ENCODE measurements around the gene C2CD4A. TPM values are rescaled to one million over a fixed set of nuclear protein-coding genes. Genes with fewer than 3 reads are reported as not detected.

Gene C2CD4A
- total RNA-seq, 1 donor, result not detected

DNA sequence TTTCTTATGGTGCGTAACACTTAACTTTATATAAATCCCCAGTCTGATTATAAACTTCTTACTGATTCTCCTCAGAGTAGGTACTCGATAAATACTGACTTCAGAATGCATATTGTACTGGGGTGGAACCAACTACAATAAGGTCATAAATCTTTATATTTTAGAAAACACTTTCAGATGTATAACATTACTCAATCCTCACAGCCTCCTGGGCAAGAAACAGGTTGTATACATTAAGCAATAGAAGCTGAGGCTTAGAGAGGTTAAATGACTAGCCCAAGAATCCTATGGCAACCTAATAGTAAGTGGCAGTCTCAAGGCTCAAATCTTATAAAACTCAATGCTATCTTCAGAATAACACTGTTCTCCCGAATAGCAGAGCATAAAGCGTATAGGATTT is 15.6 kb upstream of the C2CD4A start:
- Histone ChIP-seq H3K4me1 (ENCODE audit: insufficient read depth, low read length) (no peaks in the 10 kb centered on the region), H3K4me2 (ENCODE audit: insufficient read depth, low read length) (no peak overlapping the region), H3K79me2 (ENCODE audit: insufficient read depth, low read length) (peaks cover 72% of the 10 kb centered on the region), H3K36me3 (ENCODE audit: insufficient read depth, low read length) (no peaks in the 10 kb centered on the region), H3K27me3 (ENCODE audit: insufficient read depth, low read length) (no peaks in the 10 kb centered on the region), H3K9me3 (ENCODE audit: low read depth, low read length) (no peaks in the 10 kb centered on the region), H2AFZ (ENCODE audit: low read length) (no peak overlapping the region), H3K27ac (ENCODE audit: low read depth, low read length) (no peak overlapping the region), H4K20me1 (ENCODE audit: insufficient read depth, low read length) (peaks cover 19% of the 10 kb centered on the region), H3K4me3 (ENCODE audit: insufficient read depth, low read length) (no peak overlapping the region)
- no peak for DNase-seq (ENCODE audit: insufficient read length, low spot score, missing footprints)
- TF ChIP-seq CTCF (IDR thresholded peaks at IDR 0.05; ENCODE audit: extremely low read depth, low read depth, low read length), result no peak

- Histone ChIP-seq H3K36me3 (ENCODE audit: insufficient read depth, low read length) (no peaks in the 10 kb centered on the region), H3K4me2 (ENCODE audit: insufficient read depth, low read length) (no peak overlapping the region), H4K20me1 (ENCODE audit: insufficient read depth, low read length) (peaks cover 14% of the 10 kb centered on the region), H3K79me2 (ENCODE audit: insufficient read depth, low read length) (peaks cover 73% of the 10 kb centered on the region), H3K27ac (ENCODE audit: low read depth, low read length) (no peak overlapping the region), H3K4me1 (ENCODE audit: insufficient read depth, low read length) (no peaks in the 10 kb centered on the region), H3K27me3 (ENCODE audit: insufficient read depth, low read length) (no peaks in the 10 kb centered on the region), H3K9me3 (ENCODE audit: low read depth, low read length) (no peaks in the 10 kb centered on the region), H2AFZ (ENCODE audit: low read length) (no peak overlapping the region), H3K4me3 (ENCODE audit: insufficient read depth, low read length) (no peak overlapping the region)
- no peak for TF ChIP-seq CTCF (IDR thresholded peaks at IDR 0.05; ENCODE audit: extremely low read depth, low read depth, low read length)
- DNase-seq (ENCODE audit: insufficient read length, low spot score, missing footprints), result no peak
Measured at GRCh38 chr15:62052713-62053112, 14.1 kb upstream of the C2CD4A start.

DNA sequence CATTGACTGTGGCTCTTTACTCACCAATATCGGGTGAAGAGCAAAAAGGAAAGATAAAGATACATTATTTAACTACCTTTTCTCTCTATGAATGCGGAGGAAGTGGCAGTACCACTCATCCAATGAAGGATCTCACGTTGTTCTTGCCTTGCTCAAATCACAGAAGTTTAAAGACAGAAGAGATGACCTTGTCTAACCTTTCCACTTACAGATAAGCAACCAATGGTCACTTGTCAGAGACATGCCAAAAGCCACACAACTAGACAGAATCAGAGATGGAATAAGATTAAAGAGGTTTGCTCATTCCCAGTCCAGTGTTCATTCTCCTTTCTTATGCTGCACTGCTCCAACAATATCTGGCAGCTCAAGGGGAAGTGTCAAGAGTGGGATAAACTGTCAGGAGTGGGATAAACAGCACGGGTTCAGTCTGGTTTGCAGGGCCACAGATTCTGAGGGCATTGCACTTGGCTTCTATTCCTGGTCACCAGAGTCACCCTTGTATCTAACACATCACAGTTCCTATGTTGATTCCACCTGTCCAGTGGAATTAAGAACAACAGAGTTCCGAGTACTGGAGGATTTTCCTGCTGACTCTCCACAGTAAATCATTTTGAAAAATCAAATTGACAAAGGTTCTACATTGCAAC is 13.2 kb upstream of the C2CD4A start:
- Histone ChIP-seq H3K36me3 (ENCODE audit: insufficient read depth, low read length) (no peaks in the 10 kb centered on the region), H4K20me1 (ENCODE audit: insufficient read depth, low read length) (peaks cover 18% of the 10 kb centered on the region), H3K4me1 (ENCODE audit: insufficient read depth, low read length) (no peaks in the 10 kb centered on the region), H3K27me3 (ENCODE audit: insufficient read depth, low read length) (no peaks in the 10 kb centered on the region), H3K27ac (ENCODE audit: low read depth, low read length) (no peak overlapping the region), H3K9me3 (ENCODE audit: low read depth, low read length) (no peaks in the 10 kb centered on the region), H2AFZ (ENCODE audit: low read length) (no peak overlapping the region), H3K4me2 (ENCODE audit: insufficient read depth, low read length) (no peak overlapping the region), H3K79me2 (ENCODE audit: insufficient read depth, low read length) (peaks cover 79% of the 10 kb centered on the region), H3K4me3 (ENCODE audit: insufficient read depth, low read length) (no peak overlapping the region)
- DNase-seq (ENCODE audit: insufficient read length, low spot score, missing footprints), result no peak
- no peak for TF ChIP-seq CTCF (IDR thresholded peaks at IDR 0.05; ENCODE audit: extremely low read depth, low read depth, low read length)

DNA sequence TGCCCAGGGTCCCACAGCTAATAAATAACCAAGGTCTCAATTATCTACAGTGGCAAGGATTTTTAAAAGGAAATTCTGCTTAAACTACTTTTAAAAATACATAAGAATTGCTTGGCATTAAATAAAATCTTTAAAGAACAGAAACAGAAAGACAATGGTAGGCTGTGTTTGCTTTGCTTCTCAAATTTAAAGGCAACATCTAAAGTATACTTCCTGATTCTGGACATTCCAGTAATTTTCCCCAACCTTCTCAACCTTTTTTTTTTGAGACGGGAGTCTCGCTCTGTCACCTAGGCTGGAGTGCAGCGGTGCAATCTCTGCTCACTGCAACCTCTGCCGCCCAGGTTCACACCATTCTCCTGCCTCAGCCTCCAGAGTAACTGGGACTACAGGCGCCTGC is 11.8 kb upstream of the C2CD4A start:
- Histone ChIP-seq H3K4me2 (ENCODE audit: insufficient read depth, low read length) (no peak overlapping the region), H2AFZ (ENCODE audit: low read length) (no peak overlapping the region), H3K4me1 (ENCODE audit: insufficient read depth, low read length) (peaks cover 4% of the 10 kb centered on the region), H3K36me3 (ENCODE audit: insufficient read depth, low read length) (no peaks in the 10 kb centered on the region), H3K79me2 (ENCODE audit: insufficient read depth, low read length) (peaks cover 91% of the 10 kb centered on the region), H3K4me3 (ENCODE audit: insufficient read depth, low read length) (no peak overlapping the region), H4K20me1 (ENCODE audit: insufficient read depth, low read length) (peaks cover 24% of the 10 kb centered on the region), H3K27me3 (ENCODE audit: insufficient read depth, low read length) (no peaks in the 10 kb centered on the region), H3K9me3 (ENCODE audit: low read depth, low read length) (no peaks in the 10 kb centered on the region), H3K27ac (ENCODE audit: low read depth, low read length) (no peak overlapping the region)
- TF ChIP-seq CTCF (IDR thresholded peaks at IDR 0.05; ENCODE audit: extremely low read depth, low read depth, low read length), result no peak
- no peak for DNase-seq (ENCODE audit: insufficient read length, low spot score, missing footprints)
